Stimulated activated CD4-positive, alpha-beta T cell treated with anti-CD3 and anti-CD28 coated beads, TNF-alpha, amount 100 ng/mL, for 48 hours (primary cell): ENCODE results near the gene ATP5MK.
"Not testable (repeated sequence)": the region's sequence is repeated elsewhere in the genome, so short reads cannot be mapped to it uniquely, and the experiment has no call there.

Experiments used
- DNase-seq, 3 donors: peaks; one replicate each; pipeline ENCODE4 v3.0.0-alpha.2; 2020; ENCODE audit warnings: low read depth in 3 of 3

The ATP5MK gene, protein sequence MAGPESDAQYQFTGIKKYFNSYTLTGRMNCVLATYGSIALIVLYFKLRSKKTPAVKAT

DNA sequence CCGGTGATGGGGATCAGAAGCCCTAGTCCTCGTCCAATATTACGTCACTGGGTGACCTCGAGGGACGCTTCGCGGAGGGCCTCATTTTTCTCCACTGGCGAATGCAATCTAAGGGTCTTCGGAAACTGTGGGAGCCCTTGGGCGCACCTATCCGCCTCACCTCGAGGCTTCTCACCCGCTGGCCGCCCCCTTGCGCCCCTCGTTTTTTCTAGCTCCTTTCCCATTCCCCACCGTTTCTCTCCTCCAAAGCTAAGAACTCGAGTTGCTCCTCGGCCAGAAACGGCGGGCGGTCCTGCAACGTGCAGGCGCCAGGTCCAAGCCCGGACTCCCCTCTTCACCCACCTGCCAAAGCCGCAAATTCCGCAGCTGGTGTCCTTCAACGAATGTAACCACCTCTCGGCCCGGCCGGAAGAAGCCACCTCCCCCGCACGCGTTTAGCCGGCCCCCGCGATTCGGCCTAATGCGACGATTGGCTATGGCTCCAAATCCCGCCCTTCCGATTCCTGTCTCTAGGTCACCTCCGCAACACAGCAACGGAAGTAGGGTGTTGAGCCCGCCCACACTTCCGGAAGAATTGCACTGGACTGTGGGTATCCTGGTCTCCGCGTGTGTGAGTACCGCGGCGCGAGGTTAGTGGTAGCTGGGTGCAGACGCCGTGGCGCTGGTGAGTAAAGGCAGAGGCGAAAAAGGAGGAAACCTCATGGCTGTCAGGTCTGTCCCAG lies at the start of gene ATP5MK, which contains the start of gene PDCD11:
Gene ATP5MK, minus strand, starts transcription at position 409 of the 722 bp plus-strand sequence. CDS start 4,018 bp downstream, outside the sequence.
Gene PDCD11, plus strand, starts transcription at position 560 of the 722 bp plus-strand sequence. CDS start 1,801 bp downstream, outside the sequence.
- DNase-seq: peak; percentile 95 to 96 (median 96)

DNA sequence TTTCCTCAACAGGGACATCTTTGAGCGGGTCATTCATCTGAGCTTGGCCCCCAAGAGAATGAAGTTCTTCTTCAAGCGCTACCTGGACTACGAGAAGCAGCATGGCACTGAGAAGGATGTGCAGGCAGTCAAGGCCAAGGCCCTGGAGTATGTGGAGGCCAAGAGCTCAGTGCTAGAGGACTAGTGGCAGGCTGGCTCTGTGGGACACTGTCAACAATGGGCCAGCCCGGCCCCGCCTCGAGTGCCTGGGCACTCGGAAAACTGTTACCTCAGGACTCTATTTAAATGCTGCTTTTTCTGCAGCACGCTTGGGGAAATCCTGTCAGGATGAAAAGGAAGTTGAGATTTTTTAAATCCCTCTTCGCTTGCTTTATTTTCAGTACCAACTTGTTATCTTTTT lies 49.1 kb upstream of the ATP5MK start:
- DNase-seq: no peak

DNA sequence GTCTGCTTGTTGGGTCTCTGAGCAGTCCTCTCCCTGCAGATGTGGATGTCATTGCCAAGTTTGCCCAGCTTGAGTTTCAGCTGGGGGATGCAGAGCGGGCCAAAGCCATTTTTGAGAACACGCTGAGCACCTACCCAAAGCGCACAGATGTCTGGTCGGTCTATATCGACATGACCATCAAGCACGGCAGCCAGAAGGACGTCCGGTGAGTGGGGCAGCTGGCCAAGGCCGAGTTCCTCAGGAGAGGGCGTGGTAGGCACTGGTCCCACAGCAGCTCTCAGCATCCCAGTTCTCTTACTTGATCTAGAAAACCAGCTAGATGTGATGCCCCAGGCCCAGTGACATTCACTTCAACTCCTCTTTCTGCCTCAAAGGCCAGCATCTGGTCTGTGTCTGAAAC lies 48.2 kb upstream of the ATP5MK start:
- DNase-seq: no peak

DNA sequence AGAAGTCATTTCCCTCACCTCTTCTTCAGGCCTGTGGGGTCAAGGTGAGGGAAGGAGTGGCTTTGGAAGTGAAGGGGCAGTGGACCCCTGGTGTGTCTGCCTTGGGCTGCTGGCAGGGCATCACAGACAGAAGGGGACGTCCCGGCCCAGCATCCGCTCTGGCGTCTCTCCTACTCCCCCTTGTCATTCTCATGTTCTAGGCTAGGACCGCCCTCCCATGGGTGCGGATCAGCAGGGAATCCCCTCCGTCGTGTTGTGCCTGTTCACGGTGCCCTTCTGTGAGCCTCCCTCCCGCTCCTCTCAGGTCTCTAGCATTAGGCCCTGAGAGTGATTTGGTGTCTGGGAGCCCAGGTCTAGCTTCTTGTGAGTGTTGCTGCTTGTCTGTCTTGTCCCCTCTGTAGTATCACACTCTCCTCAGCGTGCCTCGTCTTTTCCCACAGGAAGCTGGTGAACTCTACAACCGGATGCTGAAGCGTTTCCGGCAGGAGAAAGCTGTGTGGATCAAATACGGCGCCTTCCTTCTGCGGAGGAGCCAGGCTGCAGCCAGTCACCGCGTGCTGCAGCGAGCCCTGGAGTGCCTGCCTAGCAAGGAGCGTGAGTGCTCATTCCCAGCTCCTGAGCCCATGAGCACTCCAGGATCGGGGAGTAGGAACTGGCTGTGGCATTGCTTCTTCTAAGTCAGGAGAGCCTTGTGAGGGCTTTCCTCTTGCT lies 47.4 kb upstream of the ATP5MK start:
- DNase-seq: no peak

DNA sequence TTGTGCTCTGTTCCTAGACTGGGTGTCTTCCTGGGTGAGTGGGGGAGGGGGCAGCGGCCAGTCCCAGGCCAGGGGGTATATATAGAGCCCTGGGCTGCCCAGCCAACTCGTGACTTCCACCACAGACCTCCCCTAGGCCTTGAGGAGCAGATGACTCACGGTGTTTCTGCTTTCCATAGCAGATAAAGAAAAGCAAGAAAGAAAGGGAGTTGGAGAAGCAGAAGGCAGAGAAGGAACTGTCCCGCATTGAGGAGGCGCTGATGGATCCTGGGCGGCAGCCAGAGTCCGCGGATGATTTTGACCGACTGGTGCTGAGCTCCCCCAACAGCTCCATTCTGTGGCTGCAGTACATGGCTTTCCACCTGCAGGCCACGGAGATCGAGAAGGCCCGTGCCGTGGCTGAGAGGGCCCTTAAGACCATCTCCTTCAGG lies 45.8 kb upstream of the ATP5MK start:
- DNase-seq: no peak

DNA sequence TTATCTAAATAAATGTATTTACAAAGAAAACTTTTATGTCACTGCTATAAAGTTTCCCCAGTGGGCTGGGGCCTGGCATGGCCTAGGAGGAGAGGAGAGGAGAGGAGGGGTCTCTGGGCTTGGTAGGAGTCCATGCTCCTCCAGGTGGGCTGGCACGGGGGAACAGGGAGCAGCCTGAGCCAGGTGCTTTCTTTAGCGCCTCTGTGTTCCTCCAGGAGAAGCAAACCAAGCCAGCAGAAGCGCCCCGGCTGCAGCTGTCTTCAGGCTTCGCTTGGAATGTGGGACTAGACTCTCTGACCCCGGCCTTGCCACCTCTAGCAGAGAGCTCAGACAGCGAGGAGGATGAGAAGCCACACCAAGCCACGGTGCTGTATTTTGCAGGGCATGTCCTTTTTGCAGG lies 45.3 kb upstream of the ATP5MK start:
- DNase-seq: no peak

DNA sequence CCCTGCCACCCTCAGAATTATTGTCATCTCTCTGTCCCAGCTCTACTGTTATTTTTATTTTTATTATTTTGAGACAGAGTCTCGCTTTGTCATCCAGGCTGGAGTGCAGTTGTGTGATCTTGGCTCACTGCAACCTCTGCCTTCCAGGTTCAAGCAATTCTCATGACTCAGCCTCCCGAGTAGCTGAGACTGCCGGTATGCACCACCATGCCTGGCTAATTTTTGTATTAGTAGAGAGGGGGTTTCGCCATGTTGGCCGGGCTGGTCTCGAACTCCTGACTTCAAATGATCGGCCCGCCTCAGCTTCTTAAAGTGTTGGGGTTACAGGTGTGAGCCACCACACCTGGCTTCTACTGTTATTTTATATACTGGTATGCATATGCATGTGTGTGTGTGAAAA lies 44.9 kb upstream of the ATP5MK start:
- DNase-seq: no peak

DNA sequence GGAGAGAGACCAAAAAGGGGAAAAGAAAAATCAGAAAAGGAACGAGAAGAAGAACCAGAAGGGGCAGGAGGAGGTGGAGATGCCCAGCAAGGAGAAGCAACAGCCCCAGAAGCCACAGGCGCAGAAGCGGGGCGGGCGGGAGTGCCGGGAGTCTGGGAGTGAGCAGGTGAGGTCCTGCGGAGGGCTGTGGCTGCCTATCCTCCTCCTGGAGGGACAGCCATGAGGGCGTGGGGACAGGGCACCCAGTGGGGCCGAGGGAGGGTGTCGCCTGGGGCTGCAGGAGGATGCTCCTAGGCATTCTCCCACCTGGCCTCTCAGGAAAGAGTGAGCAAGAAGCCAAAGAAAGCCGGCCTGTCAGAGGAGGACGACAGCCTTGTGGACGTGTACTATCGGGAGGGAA lies 44.1 kb upstream of the ATP5MK start:
- no peak for DNase-seq

DNA sequence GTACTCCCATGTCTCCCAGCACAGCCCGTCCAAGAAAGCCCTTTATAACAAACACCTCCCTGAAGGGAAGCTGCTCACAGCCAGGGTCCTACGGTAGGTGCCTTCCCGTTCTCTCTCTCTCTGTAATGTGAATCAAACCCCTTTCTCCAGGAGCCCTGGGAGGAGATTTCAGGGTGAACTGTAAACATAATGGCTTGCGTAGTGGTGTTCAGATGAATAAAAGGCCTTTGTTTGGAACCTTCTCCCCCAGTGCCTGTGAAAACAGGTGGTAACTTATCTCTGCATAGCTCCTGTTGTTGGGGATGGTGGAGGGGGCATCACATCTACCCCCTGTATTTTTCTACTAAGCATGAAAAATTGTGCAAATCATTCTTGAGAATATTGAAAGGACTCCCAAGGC lies 43.5 kb upstream of the ATP5MK start:
- DNase-seq: no peak

DNA sequence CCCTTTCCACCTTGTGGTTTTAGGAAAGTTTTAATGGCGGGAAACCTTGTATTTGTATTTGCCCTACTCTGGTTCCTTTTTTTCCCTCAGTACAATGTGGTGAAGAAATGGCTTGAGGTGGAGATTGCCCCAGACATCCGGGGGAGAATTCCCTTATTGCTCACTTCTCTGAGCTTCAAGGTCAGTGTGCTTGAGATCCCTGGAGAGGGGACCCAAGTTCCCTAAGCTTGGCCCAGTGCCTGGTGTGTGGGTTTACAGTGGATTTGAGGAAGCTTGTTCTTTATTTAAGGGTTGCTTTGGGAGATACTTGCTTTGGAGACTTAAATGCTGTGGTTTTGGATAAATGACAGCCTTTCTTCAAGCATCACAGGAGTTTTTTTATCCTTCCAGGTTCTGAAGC lies 37.6 kb upstream of the ATP5MK start:
- no peak for DNase-seq

DNA sequence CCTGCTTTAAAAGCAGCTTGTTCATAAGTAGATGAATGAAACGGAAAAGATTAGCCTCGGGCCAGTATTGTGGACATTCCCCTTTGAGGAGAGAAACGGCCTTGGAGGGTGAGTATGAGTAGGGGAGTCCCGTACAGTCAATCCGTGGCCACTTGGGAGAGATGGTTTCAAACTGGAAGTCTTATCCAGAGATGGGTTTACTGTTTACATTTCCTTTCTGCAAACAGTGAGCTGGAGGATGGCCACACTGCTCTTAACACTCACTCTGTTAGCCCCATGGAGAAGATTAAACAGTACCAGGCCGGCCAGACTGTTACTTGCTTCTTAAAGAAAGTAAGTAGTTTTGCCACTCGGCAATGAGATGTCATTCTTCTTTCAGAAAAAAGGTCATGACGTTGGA lies 35.6 kb upstream of the ATP5MK start:
- no peak for DNase-seq

DNA sequence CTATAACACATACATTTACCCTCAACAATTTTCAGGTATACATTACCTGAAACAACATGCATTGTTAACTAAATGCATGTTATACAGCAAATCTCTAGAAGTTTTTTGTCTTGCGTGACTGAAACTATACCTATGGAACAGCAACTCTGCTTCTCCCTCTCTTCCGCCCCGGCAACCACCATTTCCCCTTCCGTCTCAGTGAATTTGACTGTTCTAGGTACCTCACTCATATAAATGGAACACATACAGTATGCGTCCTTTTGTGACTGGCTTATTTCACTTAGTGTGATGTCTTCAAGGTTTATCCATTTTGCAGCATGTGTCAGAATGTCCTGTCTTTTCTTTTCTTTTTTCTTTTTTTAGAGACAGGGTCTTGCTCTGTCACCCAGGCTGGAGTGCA lies 33.4 kb upstream of the ATP5MK start:
- no peak for DNase-seq

DNA sequence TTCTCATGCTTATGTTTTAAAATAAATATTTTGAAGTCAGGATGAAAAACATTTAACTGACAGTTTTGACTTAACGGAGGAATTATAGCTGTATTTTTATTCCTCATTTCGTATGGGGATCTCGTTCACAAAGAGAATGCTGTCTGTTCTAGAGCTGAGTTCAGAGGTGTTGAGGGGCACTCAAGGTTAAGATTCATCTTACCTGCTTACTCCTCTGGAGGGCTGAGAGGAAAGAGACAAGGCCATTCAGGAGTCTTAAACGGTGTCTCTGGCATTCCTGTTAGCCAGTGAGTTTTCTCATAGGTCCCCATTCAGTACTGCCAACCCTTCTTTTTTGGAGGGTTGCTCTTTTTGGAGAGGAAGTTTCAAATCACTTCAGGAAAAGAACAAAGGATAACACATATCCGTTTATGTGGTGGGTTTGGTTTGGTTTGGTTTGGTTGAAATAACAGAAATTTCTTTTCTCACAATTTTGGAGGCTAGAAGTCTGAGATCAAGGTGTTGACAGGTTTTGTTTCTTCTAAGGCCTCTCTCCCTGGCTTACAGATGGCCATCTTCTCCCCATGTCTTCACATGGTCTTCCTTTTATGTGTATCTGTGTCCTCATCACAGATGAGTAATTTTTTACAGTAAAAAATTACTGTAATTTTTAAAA lies 32.8 kb upstream of the ATP5MK start:
- no peak for DNase-seq

DNA sequence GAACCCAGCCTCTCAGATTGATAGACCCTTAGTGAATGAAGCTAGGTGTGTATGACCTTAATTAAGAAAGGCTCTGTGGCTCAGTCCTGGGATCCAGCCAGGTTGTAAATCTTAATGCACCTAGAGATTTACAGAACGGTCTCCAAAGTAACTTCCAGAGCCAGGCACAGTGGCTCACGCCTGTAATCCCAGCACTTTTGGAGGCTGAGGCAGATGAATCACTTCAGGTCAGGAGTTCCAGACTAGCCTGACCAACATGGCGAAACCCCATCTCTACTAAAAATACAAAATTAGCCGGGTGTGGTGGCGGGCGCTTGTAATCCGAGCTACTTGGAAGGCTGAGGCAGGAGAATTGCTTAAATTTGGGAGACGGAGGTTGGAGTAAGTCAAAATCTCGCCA lies 31.6 kb upstream of the ATP5MK start:
- DNase-seq: no peak

DNA sequence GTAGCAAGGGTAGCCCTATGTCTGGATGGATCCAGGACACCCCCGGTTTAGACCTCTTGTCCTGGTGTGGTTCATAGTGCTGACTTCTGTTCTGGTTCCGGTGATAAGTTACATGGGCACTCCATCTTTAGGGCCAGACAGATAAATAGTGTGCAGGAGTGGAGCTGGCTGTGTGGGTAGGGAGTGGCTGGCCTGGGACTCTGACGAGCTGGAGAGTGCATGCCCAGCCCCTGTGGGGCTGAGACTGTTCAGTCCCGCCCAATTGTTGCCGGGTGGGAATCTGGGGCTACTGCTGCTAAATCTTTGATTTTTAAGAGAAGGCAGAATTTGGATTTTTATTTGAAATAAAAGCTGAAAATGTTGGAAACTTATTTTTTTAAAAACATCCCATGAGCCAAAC lies 27.5 kb upstream of the ATP5MK start:
- no peak for DNase-seq

DNA sequence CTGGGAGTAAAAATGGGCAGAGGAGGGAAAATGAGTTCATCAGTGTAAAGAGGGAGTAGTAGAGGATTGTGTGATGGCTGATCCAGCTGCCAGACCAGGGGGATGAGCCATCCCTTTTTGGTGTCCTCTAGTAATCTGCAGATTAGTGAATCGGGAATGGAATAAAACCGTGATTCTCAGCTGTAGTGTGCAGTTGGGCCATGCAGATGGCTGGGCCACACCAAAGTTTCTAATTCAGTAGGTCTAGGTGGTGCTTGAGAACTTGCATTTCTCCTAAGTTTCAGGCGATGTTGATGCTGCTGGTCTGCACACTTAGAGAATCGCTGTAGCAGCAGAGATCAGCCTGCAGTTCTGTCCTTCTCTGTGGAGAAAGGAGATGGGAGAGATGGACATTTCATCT lies 22.8 kb upstream of the ATP5MK start:
- no peak for DNase-seq

DNA sequence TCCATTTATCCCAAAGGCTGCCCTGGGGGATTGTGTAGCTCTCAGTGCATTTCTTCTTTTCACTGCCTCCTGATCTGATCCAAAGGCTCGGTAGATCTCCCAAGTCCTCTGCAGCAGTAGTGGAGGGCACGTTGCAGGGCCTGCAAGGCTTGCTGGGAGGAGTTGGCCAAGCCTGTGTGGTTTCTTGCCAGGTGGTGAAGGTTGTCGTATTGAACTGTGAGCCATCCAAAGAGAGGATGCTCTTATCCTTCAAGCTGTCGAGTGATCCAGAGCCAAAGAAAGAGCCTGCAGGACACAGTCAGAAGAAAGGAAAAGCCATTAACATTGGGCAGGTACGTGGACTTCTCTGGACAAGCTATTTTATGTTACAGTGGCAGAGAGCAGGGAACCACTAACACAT lies 21.3 kb upstream of the ATP5MK start:
- no peak for DNase-seq

DNA sequence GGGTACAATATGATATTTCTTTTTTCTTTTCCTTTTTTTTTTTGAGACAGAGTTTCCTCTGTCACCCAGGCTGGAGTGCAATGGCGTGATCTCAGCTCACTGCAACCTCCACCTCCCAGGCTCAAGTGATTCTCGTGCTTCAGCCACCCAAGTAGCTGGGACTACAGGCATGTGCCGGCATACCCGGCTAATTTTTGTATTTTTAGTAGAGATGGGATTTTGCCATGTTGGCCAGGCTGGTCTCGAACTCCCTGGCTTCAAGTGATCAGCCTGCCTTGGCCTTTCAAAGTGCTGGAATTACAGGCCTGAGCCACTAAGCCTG lies 20.8 kb upstream of the ATP5MK start:
- DNase-seq: not testable (repeated sequence)

DNA sequence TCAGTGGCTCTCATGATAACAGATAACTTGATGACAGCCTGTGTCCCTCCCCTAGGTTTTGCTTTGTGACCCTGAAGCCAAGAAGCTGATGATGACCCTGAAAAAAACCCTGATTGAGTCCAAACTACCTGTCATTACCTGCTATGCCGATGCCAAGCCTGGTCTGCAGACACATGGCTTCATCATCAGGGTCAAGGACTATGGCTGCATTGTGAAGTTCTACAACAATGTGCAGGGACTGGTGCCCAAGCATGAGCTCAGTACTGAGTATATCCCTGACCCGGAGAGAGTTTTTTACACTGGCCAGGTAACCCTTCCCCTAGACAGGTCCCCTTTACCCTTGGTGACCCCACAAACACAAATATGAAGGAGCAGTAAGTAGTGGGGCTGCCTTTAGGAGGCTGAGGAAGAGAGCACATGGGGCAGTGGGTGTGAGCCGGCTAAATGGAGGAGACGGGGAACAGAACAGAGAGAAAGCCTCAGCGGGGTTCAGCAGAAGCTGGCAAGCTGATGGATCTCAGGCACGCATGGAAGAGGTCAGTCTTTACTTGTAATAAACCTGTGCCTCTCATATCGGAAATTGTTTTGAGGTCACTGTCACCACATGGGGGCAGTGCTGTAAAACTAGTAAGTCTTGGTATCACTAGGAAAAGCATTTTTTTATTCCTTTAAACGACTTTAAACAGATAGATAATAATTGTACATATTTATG lies 20.3 kb upstream of the ATP5MK start:
- peak in 1 of 3 donors; percentile 40 for DNase-seq

DNA sequence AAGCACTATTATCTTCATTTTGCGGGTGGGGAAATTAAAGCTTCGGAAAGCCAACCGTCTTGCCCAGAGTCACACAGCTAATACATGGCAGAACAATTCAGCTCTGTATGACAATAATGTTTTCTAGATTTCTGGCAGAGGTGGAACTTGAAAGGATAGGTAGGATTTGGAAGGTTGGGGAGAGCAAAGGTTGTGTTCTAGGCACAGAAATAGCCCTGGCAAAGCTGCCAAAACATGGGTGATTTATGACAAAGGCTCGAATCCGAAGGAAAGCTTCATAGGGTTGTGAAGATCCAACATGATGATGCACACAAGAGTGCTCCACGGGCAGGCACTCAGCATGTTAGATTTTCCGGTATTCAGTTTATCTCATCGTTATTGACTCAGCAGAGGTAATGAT lies 19.3 kb upstream of the ATP5MK start:
- no peak for DNase-seq

DNA sequence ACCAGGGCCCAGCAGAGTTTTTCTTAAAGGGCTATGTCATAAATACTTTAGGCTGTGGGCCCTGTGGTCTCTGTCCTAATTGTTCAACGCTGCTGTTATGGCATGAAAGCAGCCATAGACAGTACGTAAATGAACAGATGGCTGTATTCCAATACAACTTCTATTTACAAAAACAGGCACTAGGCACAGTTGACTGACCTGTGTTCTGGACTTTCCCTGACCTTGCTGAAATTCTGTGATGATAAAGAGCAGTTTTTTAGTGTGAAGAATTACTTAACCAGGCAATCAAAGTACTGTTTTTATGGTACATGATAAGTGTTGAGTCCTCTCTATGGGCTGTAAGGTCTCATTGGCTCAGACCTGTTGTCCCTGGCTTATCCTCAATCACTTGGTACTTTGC lies 17.3 kb upstream of the ATP5MK start:
- DNase-seq: no peak

DNA sequence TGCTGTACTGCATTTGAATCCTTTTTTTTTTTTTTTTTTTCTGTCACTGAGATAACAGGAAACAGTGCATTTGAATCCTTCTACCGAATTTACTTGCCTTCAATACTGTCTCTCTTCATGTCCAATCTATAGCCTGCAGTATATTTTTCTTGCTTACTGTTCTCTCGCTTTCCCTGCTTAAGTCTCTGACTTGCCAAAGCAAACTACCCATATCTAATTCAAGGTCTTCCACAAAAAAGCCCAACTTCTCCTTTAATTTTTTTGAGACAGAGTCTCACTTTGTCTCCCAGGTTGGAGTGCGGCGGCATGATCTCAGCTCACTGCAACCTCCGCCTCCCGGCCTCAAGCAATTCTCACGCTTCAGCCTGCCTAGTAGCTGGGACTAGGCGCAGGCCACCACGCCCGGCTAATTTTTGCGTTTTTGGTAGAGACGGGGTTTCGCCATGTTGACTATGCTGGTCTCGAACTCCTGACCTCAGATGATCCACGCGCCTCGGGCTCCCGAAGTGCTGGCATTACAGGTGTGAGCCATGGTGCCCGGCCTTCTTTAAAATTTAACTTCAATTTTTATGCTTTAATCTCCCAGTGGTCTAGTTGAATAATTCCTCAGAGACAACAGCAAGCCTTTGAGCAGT lies 1.0 kb upstream of the ATP5MK start:
- DNase-seq: no peak
